ENCODE data around the gene GIGYF1. TPM values are rescaled to one million over a fixed set of nuclear protein-coding genes. Genes with fewer than 3 reads are reported as not detected.
A peak's percentile ranks its signal among the peaks of the same experiment; 100 is the strongest.

The GIGYF1 gene
- 10 to 100 TPM; 28.3 to 33.0 TPM for total RNA-seq
- polyA plus RNA-seq (ENCODE audit: insufficient read length in 6 of 6): 10 to 100 TPM; 35.3 to 57.7 (median 42.1) TPM
- long read RNA-seq, donor 1, partial matches to known transcripts: 5 of 5 reads
- long read RNA-seq, donor 1, other reads (novel, unspliced or antisense): 0 of 5 reads
- long read RNA-seq, donor 2, partial matches to known transcripts: 5 of 5 reads
- long read RNA-seq, donor 2, other reads (novel, unspliced or antisense): 0 of 5 reads
- long read RNA-seq, donor 3: 0 reads
- long read RNA-seq, donor 4, partial matches to known transcripts: 1 of 1 reads
- long read RNA-seq, donor 4, other reads (novel, unspliced or antisense): 0 of 1 reads
- long read RNA-seq, donor 5: 0 reads
- long read RNA-seq, donor 6, partial matches to known transcripts: 57 of 57 reads
- long read RNA-seq, donor 6, other reads (novel, unspliced or antisense): 0 of 57 reads
- long read RNA-seq, donor 7: 0 reads
- long read RNA-seq, donor 8: 0 reads
- long read RNA-seq, donor 9: 0 reads
- long read RNA-seq, donor 10, partial matches to known transcripts: 0 of 1 reads
- long read RNA-seq, donor 10, other reads (novel, unspliced or antisense): 1 of 1 reads
- long read RNA-seq, donor 11: 0 reads
- long read RNA-seq, donor 12: 0 reads

GRCh38 chr7:100694098-100694745 is at the start of gene GIGYF1:
Gene GIGYF1 (minus strand): TSS chr7:100694250. CDS start chr7:100688238, 6,012 bp downstream.
- intact Hi-C loops (cut with DNase I): loop anchor here in 1 of 2 donors (5.0 kb wide), 1 partner anchor 127 kb away; no protein-coding TSS in a partner anchor
- Histone ChIP-seq H3K4me3 (peak within 1 kb of the TSS; percentile 83 to 93), H3K9me3 (no peaks in the 10 kb centered on the region), H3K36me3 (peaks cover 0 to 2% of the 10 kb centered on the region in 2 donors), H3K27me3 (no peaks in the 10 kb centered on the region), H3K4me1 (peaks cover 24 to 35% of the 10 kb centered on the region in 2 donors), H3K27ac (peak within 1 kb of the TSS; percentile 62 to 68)
- no peak for TF ChIP-seq CTCF (IDR thresholded peaks at IDR 0.05)
- ATAC-seq: peak; percentile 41
- DNase-seq: peak; percentile 46 to 93 (median 73)

GRCh38 chr7:100739934-100740333 is 45.9 kb upstream of the GIGYF1 start:
- no peak for DNase-seq
- no peaks in the 10 kb centered on the region for H3K36me3 ChIP-seq
- no peaks in the 10 kb centered on the region for H3K9me3 ChIP-seq
- peaks cover 0 to 10% of the 10 kb centered on the region in 2 donors for H3K27me3 ChIP-seq
- intact Hi-C loops (cut with DNase I): no loop called here
- ATAC-seq: no peak
- H3K4me1 ChIP-seq: no peaks in the 10 kb centered on the region
- no peak overlapping the region for H3K4me3 ChIP-seq
- H3K27ac ChIP-seq: no peak overlapping the region
- TF ChIP-seq CTCF (IDR thresholded peaks at IDR 0.05): no peak

GRCh38 chr7:100736671-100737070 is 42.6 kb upstream of the GIGYF1 start:
- DNase-seq (no peak), ATAC-seq (no peak)
- TF ChIP-seq CTCF (IDR thresholded peaks at IDR 0.05): no peak
- Histone ChIP-seq H3K36me3 (no peaks in the 10 kb centered on the region), H3K4me3 (no peak overlapping the region), H3K27me3 (peaks cover 0 to 26% of the 10 kb centered on the region in 2 donors), H3K4me1 (no peaks in the 10 kb centered on the region), H3K9me3 (no peaks in the 10 kb centered on the region), H3K27ac (no peak overlapping the region)
- intact Hi-C loops (cut with DNase I): no loop called here

- Histone ChIP-seq H3K4me1 (no peaks in the 10 kb centered on the region), H3K36me3 (no peaks in the 10 kb centered on the region), H3K4me3 (no peak overlapping the region), H3K27ac (no peak overlapping the region), H3K27me3 (peaks cover 0 to 32% of the 10 kb centered on the region in 2 donors), H3K9me3 (no peaks in the 10 kb centered on the region)
- no peak for ATAC-seq
- no peak for DNase-seq
- intact Hi-C loops (cut with DNase I): no loop called here
- no peak for TF ChIP-seq CTCF (IDR thresholded peaks at IDR 0.05)
Measured at GRCh38 chr7:100735730-100736129, 41.7 kb upstream of the GIGYF1 start.
